Activated naive CD4-positive, alpha-beta T cell treated with Interleukin-2 at 50 U/mL for 16 hours (primary cell): ENCODE measurements around the gene NPHP3.
"Not testable (repeated sequence)": the region's sequence is repeated elsewhere in the genome, so short reads cannot be mapped to it uniquely, and the experiment has no call there.

Source experiments
- DNase-seq: peaks from one replicate; pipeline ENCODE4 v3.0.0-alpha.2; 2020

NPHP3 gene

DNA sequence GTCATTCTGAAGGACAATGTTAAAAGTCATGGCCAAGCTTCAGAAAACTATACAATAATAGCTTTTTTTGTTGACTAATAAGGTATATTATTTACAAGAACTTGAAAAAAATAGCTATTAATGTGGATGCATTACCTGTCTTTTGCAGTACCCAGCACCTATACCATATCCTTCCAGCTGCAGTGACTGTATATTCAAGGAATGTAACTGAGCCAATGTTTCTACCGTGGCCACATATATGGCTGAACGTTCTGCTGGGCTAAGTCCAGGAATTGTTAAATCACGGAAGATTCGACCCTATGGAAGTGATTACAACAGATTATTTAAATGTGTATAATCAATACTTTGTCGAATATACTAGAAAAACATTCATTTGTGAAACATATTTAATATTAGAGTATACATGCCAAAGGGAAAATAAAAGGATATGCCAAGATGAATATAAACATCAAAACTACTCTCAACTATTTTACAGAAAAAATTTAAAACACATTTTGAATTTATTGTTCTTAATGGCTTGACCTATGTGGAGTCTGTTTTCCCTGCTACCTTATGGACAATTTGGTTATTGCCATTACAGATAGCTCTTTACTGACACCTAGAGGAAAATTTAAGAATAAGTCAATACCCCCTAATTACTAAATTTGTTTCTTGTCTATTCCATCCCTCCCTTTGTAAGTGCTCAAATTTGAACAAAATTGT lies 80.2 kb downstream of the NPHP3 start:
- no peak for DNase-seq

GRCh38 chr3:132641427-132641826 lies 80.8 kb downstream of the NPHP3 start:
- not testable (repeated sequence) for DNase-seq

DNA sequence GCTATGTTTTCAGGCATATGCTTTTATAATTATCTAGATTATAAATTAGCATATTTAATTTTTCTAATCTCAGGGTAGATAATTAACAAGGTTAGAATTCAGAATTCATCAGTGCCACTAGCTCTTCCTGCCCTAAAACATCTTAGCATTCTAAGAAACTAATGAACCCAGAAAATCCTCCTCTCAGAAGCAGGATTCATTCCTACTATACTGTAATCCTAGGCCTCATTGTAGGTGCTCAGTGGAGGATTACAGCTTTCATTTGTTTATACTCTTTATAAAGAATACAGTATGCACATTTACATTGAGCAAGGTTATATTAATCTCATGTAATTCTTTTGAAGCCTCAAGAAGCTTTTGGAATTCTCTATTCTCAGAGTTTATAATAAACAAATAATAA lies 83.5 kb downstream of the NPHP3 start:
- no peak for DNase-seq

DNA sequence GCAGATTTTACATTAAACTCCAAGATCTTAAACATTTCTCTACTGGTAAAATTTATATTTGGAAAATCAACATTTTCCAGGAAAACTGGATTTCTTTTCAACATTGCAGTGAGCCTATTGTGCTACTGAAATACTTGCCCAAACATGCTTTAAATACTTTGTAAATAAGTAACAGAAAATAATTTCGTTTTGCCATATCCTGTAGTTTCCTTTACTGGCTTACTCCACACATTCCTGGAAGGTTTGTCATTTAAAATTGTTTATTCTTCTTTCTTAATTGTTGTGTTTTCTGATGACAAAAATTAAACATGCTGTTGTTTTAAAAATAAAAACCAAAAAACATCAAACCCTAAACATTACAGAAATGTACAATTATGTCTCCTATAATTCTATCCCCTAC lies 84.6 kb downstream of the NPHP3 start:
- DNase-seq: no peak

- no peak for DNase-seq
Measured at GRCh38 chr3:132635052-132635451, 87.2 kb downstream of the NPHP3 start.
